Uterus (tissue), 2 donors: ENCODE measurements around the gene NEGR1.

Experiments used
- POLR2A ChIP-seq, 2 donors: fragments of 450-650 bp; IDR thresholded peaks; one replicate each; pipeline ENCODE4 v1.6.1; 2016; ENCODE audit warnings: antibody characterized with exemption in 2 of 2, mild to moderate bottlenecking in 1 of 2, moderate library complexity in 1 of 2
- TF ChIP-seq, protein P1 (sequence below), 4 experiments: fragments of 200-600 bp in 2 of 4; fragments of 450-650 bp in 2 of 4; sonication (generic) in 2 of 4; IDR thresholded peaks; one replicate each; pipeline ENCODE4 v1.5.1; 2016 to 2019; ENCODE audit warnings: antibody characterized with exemption in 4 of 4, mild to moderate bottlenecking in 2 of 4, moderate library complexity in 1 of 4

DNA sequence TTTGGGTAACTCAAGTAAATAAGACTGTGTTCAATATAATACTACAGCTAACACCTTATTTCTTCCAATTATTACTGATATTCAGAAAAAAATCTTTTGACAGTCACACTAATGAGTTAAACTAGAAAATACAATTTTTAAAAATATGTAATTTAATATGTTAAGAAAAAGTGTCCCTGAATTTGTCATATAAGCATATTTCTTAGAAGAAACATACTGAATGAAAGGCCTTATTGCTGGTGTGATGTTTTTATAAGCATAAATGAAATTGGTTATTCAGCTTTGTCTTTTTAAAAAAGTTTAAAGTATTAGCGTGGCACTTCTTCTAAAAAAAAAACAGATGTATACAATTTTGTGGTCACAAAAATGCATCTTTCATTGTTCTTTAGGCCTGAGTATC, 267.3 kb downstream of the NEGR1 start:
- TF ChIP-seq, protein P1, sequence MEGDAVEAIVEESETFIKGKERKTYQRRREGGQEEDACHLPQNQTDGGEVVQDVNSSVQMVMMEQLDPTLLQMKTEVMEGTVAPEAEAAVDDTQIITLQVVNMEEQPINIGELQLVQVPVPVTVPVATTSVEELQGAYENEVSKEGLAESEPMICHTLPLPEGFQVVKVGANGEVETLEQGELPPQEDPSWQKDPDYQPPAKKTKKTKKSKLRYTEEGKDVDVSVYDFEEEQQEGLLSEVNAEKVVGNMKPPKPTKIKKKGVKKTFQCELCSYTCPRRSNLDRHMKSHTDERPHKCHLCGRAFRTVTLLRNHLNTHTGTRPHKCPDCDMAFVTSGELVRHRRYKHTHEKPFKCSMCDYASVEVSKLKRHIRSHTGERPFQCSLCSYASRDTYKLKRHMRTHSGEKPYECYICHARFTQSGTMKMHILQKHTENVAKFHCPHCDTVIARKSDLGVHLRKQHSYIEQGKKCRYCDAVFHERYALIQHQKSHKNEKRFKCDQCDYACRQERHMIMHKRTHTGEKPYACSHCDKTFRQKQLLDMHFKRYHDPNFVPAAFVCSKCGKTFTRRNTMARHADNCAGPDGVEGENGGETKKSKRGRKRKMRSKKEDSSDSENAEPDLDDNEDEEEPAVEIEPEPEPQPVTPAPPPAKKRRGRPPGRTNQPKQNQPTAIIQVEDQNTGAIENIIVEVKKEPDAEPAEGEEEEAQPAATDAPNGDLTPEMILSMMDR (IDR thresholded peaks at IDR 0.05) = no peak
- TF ChIP-seq POLR2A (IDR thresholded peaks at IDR 0.05) = no peak
